Stomach (tissue), 9 donors: Measurements from ENCODE around the gene KRTAP5-2. TPM values are rescaled to one million over a fixed set of nuclear protein-coding genes. Genes with fewer than 3 reads are reported as not detected.
A peak's percentile ranks its signal among the peaks of the same experiment; 100 is the strongest.

Experiments used
- DNase-seq, 2 donors: peaks; one replicate each; pipeline versions ENCODE4 v3.0.0 to v3.0.0-alpha.2; 2013 to 2019
- H3K27ac ChIP-seq, 5 donors: fragments of 200-600 bp in 4 of 5; sonication (generic) in 4 of 5; one replicate each; pipeline ENCODE4 v1.5.1; 2013 to 2019; ENCODE audit warnings: mild to moderate bottlenecking in 1 of 5, moderate library complexity in 1 of 5
- H3K27me3 ChIP-seq, 3 donors: fragments of 200-600 bp; sonication (generic); one replicate each; pipeline ENCODE4 v1.5.1; 2017 to 2019; ENCODE audit warnings: mixed run types in 1 of 3
- H3K36me3 ChIP-seq, 4 donors: fragments of 200-600 bp; sonication (generic); 1 replicate in 3 of 4; 2 replicates in 1 of 4; pipeline ENCODE4 v1.5.1; 2016 to 2019
- H3K4me1 ChIP-seq, 4 donors: fragments of 200-600 bp; sonication (generic); one replicate each; pipeline ENCODE4 v1.5.1; 2016 to 2019
- H3K4me3 ChIP-seq, 4 donors: fragments of 200-600 bp; sonication (generic) in 3 of 4; one replicate each; pipeline ENCODE4 v1.5.1; 2016 to 2019; ENCODE audit warnings: mild to moderate bottlenecking in 1 of 4
- H3K9me3 ChIP-seq, 4 donors: fragments of 200-600 bp; sonication (generic); one replicate each; pipeline ENCODE4 v1.5.1; 2016 to 2019
- EP300 ChIP-seq: sonication (generic); formaldehyde crosslinking; IDR thresholded peaks from one replicate; pipeline ENCODE4 v1.6.1; 2017; ENCODE audit warnings: antibody characterized with exemption
- POLR2A ChIP-seq, 4 donors: fragments of 450-650 bp; IDR thresholded peaks; one replicate each; pipeline ENCODE4 v1.6.1; 2016; ENCODE audit warnings: antibody characterized with exemption in 4 of 4, control low read depth in 2 of 4, mild to moderate bottlenecking in 1 of 4, moderate library complexity in 1 of 4
- POLR2AphosphoS5 ChIP-seq, 3 donors: sonication (generic); formaldehyde crosslinking; IDR thresholded peaks; one replicate each; pipeline ENCODE4 v1.6.1; 2016; ENCODE audit warnings: antibody characterized with exemption in 3 of 3
- WGBS, 5 donors: extraction: QIAGEN DNeasy Blood & Tissue Kit in 3 of 5; methylation state at CpG; one replicate each; pipeline versions ENCODE4 v1.1.5 to v1.1.7; 2013 to 2018; 5-methylcytosine and 5-hydroxymethylcytosine counted together
- intact Hi-C: fragments of 100-400 bp; cut with DNase I; formaldehyde crosslinking; loops from one replicate; pipeline ENCODE4 v1.15.1; 2023; ENCODE audit warnings: low total_unique reads
- polyA plus RNA-seq, 3 donors: library from polyadenylated mRNA; stranded (reverse); fragments of 200-250 nt; gene quantifications; one replicate each; pipeline ENCODE4 v1.2.3, GENCODE V29; 2013
- total RNA-seq, 5 donors: library from RNA; depleted of rRNA; stranded (reverse); fragments of >200 nt; gene quantifications; one replicate each; pipeline versions ENCODE4 v1.1.0 to v1.2.3, GENCODE V29; 2014 to 2016
- TF ChIP-seq, protein P1 (sequence below), 7 experiments: fragments of 450-650 bp in 4 of 7; fragments of 200-600 bp in 3 of 7; sonication (generic) in 3 of 7; IDR thresholded peaks; one replicate each; pipeline ENCODE4 v1.5.1; 2016 to 2019; ENCODE audit warnings: antibody characterized with exemption in 7 of 7, control low read depth in 2 of 7, mild to moderate bottlenecking in 1 of 7
- donor health status: healthy with polysubstance abuse.
- donor health status: Bipolar disorder and iron deficiency.
- donor health status: healthy.

Gene KRTAP5-2
- total and polyA plus RNA-seq, 8 donors: not detected

- intact Hi-C loops: no loop called here
- H3K4me3 ChIP-seq: peak overlapping the region in 2 of 4 donors; percentile 5 to 10
- peaks cover 30 to 63% (median 42%) of the 10 kb centered on the region in 4 donors for H3K4me1 ChIP-seq
- peak overlapping the region; percentile 87 to 94 (median 89) for H3K27ac ChIP-seq
- peaks cover 0 to 21% (median 0%) of the 10 kb centered on the region in 3 donors for H3K27me3 ChIP-seq
- H3K36me3 ChIP-seq: peaks cover 3 to 50% (median 26%) of the 10 kb centered on the region in 4 donors
- WGBS, 5 donors: 18 to 41% (median 34%) methylated on average over 16 to 29 of the region's 29 CpGs
- TF ChIP-seq, protein P1, sequence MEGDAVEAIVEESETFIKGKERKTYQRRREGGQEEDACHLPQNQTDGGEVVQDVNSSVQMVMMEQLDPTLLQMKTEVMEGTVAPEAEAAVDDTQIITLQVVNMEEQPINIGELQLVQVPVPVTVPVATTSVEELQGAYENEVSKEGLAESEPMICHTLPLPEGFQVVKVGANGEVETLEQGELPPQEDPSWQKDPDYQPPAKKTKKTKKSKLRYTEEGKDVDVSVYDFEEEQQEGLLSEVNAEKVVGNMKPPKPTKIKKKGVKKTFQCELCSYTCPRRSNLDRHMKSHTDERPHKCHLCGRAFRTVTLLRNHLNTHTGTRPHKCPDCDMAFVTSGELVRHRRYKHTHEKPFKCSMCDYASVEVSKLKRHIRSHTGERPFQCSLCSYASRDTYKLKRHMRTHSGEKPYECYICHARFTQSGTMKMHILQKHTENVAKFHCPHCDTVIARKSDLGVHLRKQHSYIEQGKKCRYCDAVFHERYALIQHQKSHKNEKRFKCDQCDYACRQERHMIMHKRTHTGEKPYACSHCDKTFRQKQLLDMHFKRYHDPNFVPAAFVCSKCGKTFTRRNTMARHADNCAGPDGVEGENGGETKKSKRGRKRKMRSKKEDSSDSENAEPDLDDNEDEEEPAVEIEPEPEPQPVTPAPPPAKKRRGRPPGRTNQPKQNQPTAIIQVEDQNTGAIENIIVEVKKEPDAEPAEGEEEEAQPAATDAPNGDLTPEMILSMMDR (IDR thresholded peaks at IDR 0.05): peak in 1 of 7 experiments; percentile 7
- peak; percentile 62 for TF ChIP-seq EP300
- TF ChIP-seq POLR2A (IDR thresholded peaks at IDR 0.05): no peak
- peak; percentile 40 to 90 (median 62) for TF ChIP-seq POLR2AphosphoS5 (IDR thresholded peaks at IDR 0.05)
- peak; percentile 89 to 94 for DNase-seq
- H3K9me3 ChIP-seq: no peaks in the 10 kb centered on the region
Measured at GRCh38 chr11:1559111-1559951, 38.8 kb downstream of the KRTAP5-2 start.

DNA sequence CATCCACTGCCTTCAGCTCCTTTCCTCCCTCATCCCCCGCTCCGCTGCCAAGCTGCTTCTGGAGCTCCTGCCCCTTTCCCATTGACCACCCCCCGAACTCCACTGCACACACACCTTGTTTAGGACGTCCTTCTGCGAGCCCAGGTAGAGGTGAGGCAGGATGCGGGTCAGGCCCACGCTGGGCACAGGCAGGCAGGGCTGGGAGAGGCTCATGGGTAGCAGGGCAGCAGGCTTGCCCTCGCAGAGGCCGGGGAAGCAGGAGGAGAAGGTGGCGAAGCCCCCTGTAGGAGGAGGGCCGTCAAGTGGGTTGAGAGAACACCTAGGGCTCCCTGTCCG is 39.4 kb downstream of the KRTAP5-2 start:
- intact Hi-C loops: no loop called here
- Histone ChIP-seq H3K27ac (peak overlapping the region; percentile 87 to 94 (median 89)), H3K4me1 (peaks cover 30 to 63% (median 43%) of the 10 kb centered on the region in 4 donors), H3K36me3 (peaks cover 3 to 45% (median 23%) of the 10 kb centered on the region in 4 donors), H3K4me3 (peak overlapping the region in 2 of 4 donors; percentile 5 to 10), H3K27me3 (peaks cover 0 to 27% (median 0%) of the 10 kb centered on the region in 3 donors), H3K9me3 (no peaks in the 10 kb centered on the region)
- TF ChIP-seq, protein P1 (IDR thresholded peaks at IDR 0.05): no peak
- TF ChIP-seq POLR2A (IDR thresholded peaks at IDR 0.05) (no peak), POLR2AphosphoS5 (IDR thresholded peaks at IDR 0.05) (no peak), EP300 (no peak)
- 40 to 61% (median 49%) methylated on average over 8 to 12 of the region's 12 CpGs for WGBS, 5 donors
- peak in 1 of 2 donors; percentile 34 for DNase-seq

GRCh38 chr11:1557904-1558774 is 40.0 kb downstream of the KRTAP5-2 start:
- Histone ChIP-seq H3K4me3 (peak overlapping the region in 1 of 4 donors; percentile 5), H3K27ac (peak overlapping the region; percentile 87 to 94 (median 89)), H3K36me3 (peaks cover under 1 to 39% (median 17%) of the 10 kb centered on the region in 4 donors), H3K9me3 (no peaks in the 10 kb centered on the region), H3K4me1 (peaks cover 30 to 64% (median 44%) of the 10 kb centered on the region in 4 donors), H3K27me3 (peaks cover 0 to 28% (median 0%) of the 10 kb centered on the region in 3 donors)
- 30 to 40% (median 32%) methylated on average over 22 to 29 of the region's 29 CpGs for WGBS, 5 donors
- peak; percentile 52 to 82 for DNase-seq
- intact Hi-C loops: no loop called here
- peak in 1 of 3 donors; percentile 8 for TF ChIP-seq POLR2AphosphoS5 (IDR thresholded peaks at IDR 0.05)
- TF ChIP-seq POLR2A (IDR thresholded peaks at IDR 0.05): no peak

DNA sequence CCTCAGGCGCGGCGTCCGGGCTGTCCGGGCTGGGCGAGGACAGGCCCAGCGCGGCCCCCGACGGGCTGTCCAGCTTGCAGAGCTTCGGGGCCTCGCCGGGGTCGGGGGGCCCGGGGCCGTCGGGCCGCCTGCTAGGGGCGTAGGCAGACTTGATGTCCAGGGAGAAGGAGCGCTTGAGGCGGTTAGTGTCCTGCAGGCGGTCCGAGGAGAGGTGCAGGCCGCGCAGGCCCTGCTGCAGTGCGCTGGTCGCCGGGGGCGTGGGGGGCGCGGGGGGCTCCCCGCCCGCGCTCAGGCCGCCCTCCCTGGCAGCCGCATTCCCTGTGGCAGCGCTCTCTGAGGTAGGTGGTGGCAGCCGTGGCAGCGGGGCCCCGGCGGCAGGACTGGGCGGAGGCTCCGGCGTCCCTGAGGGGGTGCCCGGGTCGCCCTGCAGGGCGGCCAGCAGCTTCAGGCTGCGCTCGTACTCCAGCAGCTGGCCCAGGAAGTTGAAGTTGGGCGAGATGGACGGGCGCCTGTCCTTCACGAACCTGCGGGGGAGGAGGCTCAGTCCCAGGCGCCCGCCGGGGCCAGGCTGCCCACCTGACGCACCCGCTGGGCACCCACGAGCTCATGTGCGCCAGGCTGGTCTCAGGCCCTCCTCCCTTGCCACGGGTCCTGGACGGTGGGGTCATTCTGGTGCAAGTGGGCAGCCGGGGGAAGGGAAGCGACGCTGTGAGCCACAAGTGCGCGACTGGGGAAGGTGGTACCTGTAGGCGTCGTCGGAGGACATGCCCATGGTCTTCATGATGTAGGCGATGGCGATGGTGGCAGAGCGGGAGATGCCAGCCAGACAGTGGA is 40.8 kb downstream of the KRTAP5-2 start:
- Histone ChIP-seq H3K36me3 (peaks cover 0 to 30% (median 12%) of the 10 kb centered on the region in 4 donors), H3K9me3 (no peaks in the 10 kb centered on the region), H3K27me3 (peaks cover 0 to 36% (median 0%) of the 10 kb centered on the region in 3 donors), H3K4me3 (no peak overlapping the region), H3K27ac (peak overlapping the region; percentile 2 to 94 (median 88)), H3K4me1 (peaks cover 30 to 64% (median 44%) of the 10 kb centered on the region in 4 donors)
- intact Hi-C loops: no loop called here
- WGBS, 5 donors: 86 to 94% (median 88%) methylated on average over 33 to 74 of the region's 74 CpGs
- TF ChIP-seq POLR2AphosphoS5 (IDR thresholded peaks at IDR 0.05): no peak
- TF ChIP-seq POLR2A (IDR thresholded peaks at IDR 0.05): no peak
- TF ChIP-seq, protein P1 (IDR thresholded peaks at IDR 0.05): no peak
- TF ChIP-seq EP300: no peak
- peak in 1 of 2 donors; percentile 8 for DNase-seq
